ENCODE data around the gene SPOP. TPM values are rescaled to one million over a fixed set of nuclear protein-coding genes. Genes with fewer than 3 reads are reported as not detected.

SPOP gene
- total and polyA plus RNA-seq, 2 experiments from 2014 or later = 13.9 to 18.6 TPM

DNA sequence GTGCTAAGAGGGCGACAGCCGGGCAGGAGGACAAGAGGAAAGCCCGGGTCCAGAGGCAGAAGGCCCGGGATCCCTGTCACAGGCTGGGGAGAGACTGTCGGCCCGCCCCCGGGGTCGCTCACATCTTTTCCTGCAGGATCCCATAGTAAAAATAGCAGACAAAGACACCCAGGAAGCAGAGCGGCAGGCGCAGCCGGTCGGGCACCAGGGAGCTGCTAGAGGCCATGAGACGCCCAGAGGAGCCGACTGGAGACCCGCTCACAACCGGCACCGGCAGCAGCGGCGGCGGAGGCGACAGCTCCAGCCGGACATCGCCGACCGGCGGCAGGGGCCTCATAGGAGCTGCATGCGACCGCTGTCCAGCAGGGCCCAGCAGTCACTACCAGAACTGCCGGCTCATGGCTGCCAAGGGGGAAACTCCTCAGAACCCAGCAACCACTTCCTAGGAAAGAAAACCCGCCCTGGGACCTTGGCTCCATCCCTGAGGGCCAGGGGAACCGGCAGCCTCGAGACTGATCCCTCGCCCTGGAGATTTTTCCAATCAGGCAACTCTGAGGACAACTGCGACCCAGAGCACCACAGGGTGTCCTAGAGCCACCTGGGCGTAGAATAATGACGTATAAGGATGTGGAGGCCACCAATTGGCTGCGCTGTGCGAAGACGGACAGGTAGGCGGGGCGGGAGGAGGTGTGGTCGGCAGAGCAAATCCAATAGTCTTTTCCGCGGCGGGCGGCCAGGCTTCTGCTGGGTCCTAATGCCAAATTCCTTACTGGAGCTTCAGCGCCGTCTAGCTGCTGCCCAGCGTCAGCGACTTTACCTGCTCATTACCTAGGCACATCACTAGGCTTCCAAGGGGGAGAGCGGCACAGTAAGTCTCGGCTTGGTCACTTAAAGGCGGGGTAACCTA lies 30.0 kb upstream of the SPOP start, which contains the start of gene SLC35B1:
SLC35B1 (minus strand) TSS at position 357 of the 907 bp plus-strand sequence; CDS start at position 226, 131 bp downstream.
- Histone ChIP-seq H3K27ac (ENCODE audit: low read depth) (peak within 1 kb of the TSS; percentile 76), H3K36me3 (ENCODE audit: insufficient read depth) (peaks cover 12% of the 10 kb centered on the region), H2AFZ (peak within 1 kb of the TSS; percentile 2), H3F3A (replicated peaks; ENCODE audit: low read depth) (peaks cover 14% of the 10 kb centered on the region; the same call in 1 of the 2 replicates), H3K4me1 (ENCODE audit: insufficient read depth) (peaks cover 3% of the 10 kb centered on the region; the same call in 1 of the 2 replicates), H3K4me3 (peak within 1 kb of the TSS; percentile 99), H3K27me3 (ENCODE audit: insufficient read depth) (no peaks in the 10 kb centered on the region), H3K9me2 (ENCODE audit: insufficient read depth) (no peaks in the 10 kb centered on the region), H3K79me2 (replicated peaks; ENCODE audit: insufficient read depth) (peaks cover 13% of the 10 kb centered on the region), H3K4me2 (peak within 1 kb of the TSS; percentile 98), H4K20me1 (replicated peaks; ENCODE audit: insufficient read depth) (no peaks in the 10 kb centered on the region)
- Mint-ChIP-seq H3K27ac (peak within 1 kb of the TSS; percentile 100), H3K4me1 (peaks cover 16% of the 10 kb centered on the region), H3K27me3 (ENCODE audit: insufficient read depth, low read depth, poor library complexity) (peaks cover 8% of the 10 kb centered on the region), H3K4me3 (peak within 1 kb of the TSS; percentile 92), H3K36me3 (ENCODE audit: low read depth) (peaks cover 41% of the 10 kb centered on the region), H3K9me3 (no peaks in the 10 kb centered on the region)
- ATAC-seq (peak; percentile 94), DNase-seq (ENCODE audit: low spot score) (peak; percentile 99)
- TF ChIP-seq STAT1 (IDR thresholded peaks at IDR 0.05; ENCODE audit: unreplicated experiment) (no peak), CTCF (conservative IDR thresholded peaks at IDR 0.05; ENCODE audit: low read depth in 2 of 2) (peak; percentile 70 to 89), POLR2AphosphoS5 (IDR thresholded peaks at IDR 0.05; ENCODE audit: low read depth) (peak; percentile 43; the same call in 1 of the 2 replicates), CREB1 (CRISPR knock-in tag; IDR thresholded peaks at IDR 0.05; ENCODE audit: low read depth) (peak; percentile 95)

DNA sequence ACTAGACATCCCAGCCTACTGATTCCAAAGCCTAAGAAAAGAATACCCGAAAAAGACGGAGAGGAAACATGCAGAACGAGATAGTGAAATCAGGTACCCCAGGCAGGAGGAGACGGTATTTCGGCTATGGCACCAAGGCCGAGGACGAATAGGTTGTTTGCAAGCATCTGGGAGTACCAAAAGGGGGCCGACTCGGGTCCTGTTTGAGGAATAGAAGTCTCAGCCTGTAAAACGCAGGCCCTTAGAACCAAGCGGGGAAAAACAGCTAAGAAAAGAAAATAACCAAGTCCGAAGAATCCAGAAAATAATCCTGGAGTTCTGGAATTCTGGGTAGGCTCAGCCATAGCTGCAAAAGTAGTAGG lies 29.3 kb upstream of the SPOP start:
- Histone ChIP-seq H3K4me3 (peak overlapping the region; percentile 99), H3K27me3 (ENCODE audit: insufficient read depth) (no peaks in the 10 kb centered on the region), H4K20me1 (replicated peaks; ENCODE audit: insufficient read depth) (no peaks in the 10 kb centered on the region), H3F3A (replicated peaks; ENCODE audit: low read depth) (peaks cover 14% of the 10 kb centered on the region; the same call in 1 of the 2 replicates), H3K4me2 (peak overlapping the region; percentile 98), H3K36me3 (ENCODE audit: insufficient read depth) (peaks cover 18% of the 10 kb centered on the region), H2AFZ (peak overlapping the region; percentile 2), H3K9me2 (ENCODE audit: insufficient read depth) (no peaks in the 10 kb centered on the region), H3K4me1 (ENCODE audit: insufficient read depth) (peaks cover 3% of the 10 kb centered on the region; the same call in 1 of the 2 replicates), H3K79me2 (replicated peaks; ENCODE audit: insufficient read depth) (peaks cover 13% of the 10 kb centered on the region), H3K27ac (ENCODE audit: low read depth) (peak overlapping the region; percentile 76; the same call in 1 of the 2 replicates)
- H3K27ac Mint-ChIP-seq = peak overlapping the region; percentile 100
- peak; percentile 43 for DNase-seq (ENCODE audit: low spot score)
- peak overlapping the region; percentile 92 for H3K4me3 Mint-ChIP-seq
- peaks cover 42% of the 10 kb centered on the region for H3K36me3 Mint-ChIP-seq (ENCODE audit: low read depth)
- no peak for ATAC-seq
- H3K4me1 Mint-ChIP-seq = peaks cover 16% of the 10 kb centered on the region
- no peaks in the 10 kb centered on the region for H3K9me3 Mint-ChIP-seq
- H3K27me3 Mint-ChIP-seq (ENCODE audit: insufficient read depth, low read depth, poor library complexity) = peaks cover 8% of the 10 kb centered on the region
- TF ChIP-seq EZH2 (IDR thresholded peaks at IDR 0.05; ENCODE audit: low read depth, unreplicated experiment) (no peak), CREB1 (CRISPR knock-in tag; IDR thresholded peaks at IDR 0.05; ENCODE audit: low read depth) (no peak), CTCF (conservative IDR thresholded peaks at IDR 0.05; ENCODE audit: low read depth in 2 of 2) (no peak), ETS1 (IDR thresholded peaks at IDR 0.05) (no peak), POLR2AphosphoS5 (IDR thresholded peaks at IDR 0.05; ENCODE audit: low read depth) (no peak), NANOG (IDR thresholded peaks at IDR 0.05; ENCODE audit: borderline replicate concordance) (no peak), JUNB (IDR thresholded peaks at IDR 0.05; ENCODE audit: unreplicated experiment) (no peak), ZNF331 (CRISPR knock-in tag; IDR thresholded peaks at IDR 0.05; ENCODE audit: low read depth) (no peak), EZH2phosphoT487 (IDR thresholded peaks at IDR 0.05; ENCODE audit: unreplicated experiment) (no peak)

Data from GM23338 (cell line).